Mesenchymal stem cell (in vitro differentiated cells and primary cell): Measurements from ENCODE around the gene SYNM.

ENCODE experiments used
- DNase-seq: peaks from one replicate; pipeline ENCODE4 v3.0.0-alpha.2; 2013
- H2AFZ ChIP-seq: one replicate; pipeline ENCODE4 v1.6.1; 2013; ENCODE audit warnings: low read depth, mild to moderate bottlenecking, control low read depth, inconsistent platforms, low read length, moderate library complexity
- H2AK5ac ChIP-seq: 2 replicates; pipeline ENCODE4 v1.6.1; 2013; ENCODE audit warnings: low read length, moderate library complexity, mild to moderate bottlenecking, inconsistent platforms; ENCODE audit not compliant: severe bottlenecking
- H2BK120ac ChIP-seq: one replicate; pipeline ENCODE4 v1.6.1; 2013; ENCODE audit warnings: low read depth, mild to moderate bottlenecking, inconsistent platforms, low read length, moderate library complexity
- H2BK12ac ChIP-seq, 2 experiments: one replicate each; pipeline ENCODE4 v1.6.1; 2013; ENCODE audit warnings: inconsistent platforms in 2 of 2, low read length in 2 of 2, mild to moderate bottlenecking in 2 of 2, moderate library complexity in 2 of 2, control low read depth in 1 of 2
- H2BK15ac ChIP-seq: one replicate; pipeline ENCODE4 v1.6.1; 2013; ENCODE audit warnings: mild to moderate bottlenecking, low read depth, inconsistent platforms; ENCODE audit not compliant: poor library complexity, severe bottlenecking
- H2BK5ac ChIP-seq: 2 replicates; pipeline ENCODE4 v1.6.1; 2013; ENCODE audit warnings: low read depth, mild to moderate bottlenecking, low read length, control low read depth, inconsistent platforms; ENCODE audit not compliant: poor library complexity, severe bottlenecking
- H3K14ac ChIP-seq, 2 experiments: one replicate each; pipeline ENCODE4 v1.6.1; 2013; ENCODE audit warnings: inconsistent platforms in 2 of 2, low read length in 2 of 2, control low read depth in 1 of 2, mild to moderate bottlenecking in 1 of 2, moderate library complexity in 1 of 2
- H3K18ac ChIP-seq, 2 experiments: one replicate each; pipeline ENCODE4 v1.6.1; 2013; ENCODE audit warnings: inconsistent platforms in 2 of 2, low read length in 2 of 2, control low read depth in 1 of 2, low read depth in 1 of 2, mild to moderate bottlenecking in 1 of 2
- H3K23ac ChIP-seq, 2 experiments: one replicate each; pipeline ENCODE4 v1.6.1; 2013; ENCODE audit warnings: inconsistent platforms in 2 of 2, low read length in 2 of 2, mild to moderate bottlenecking in 2 of 2, moderate library complexity in 2 of 2, control low read depth in 1 of 2
- H3K27ac ChIP-seq: 2 replicates; pipeline ENCODE4 v1.5.1; 2013; ENCODE audit warnings: mild to moderate bottlenecking, moderate library complexity, low read length, control low read depth, inconsistent platforms; ENCODE audit not compliant: poor library complexity, severe bottlenecking
- H3K27me3 ChIP-seq, 2 experiments: 2 replicates each; pipeline versions ENCODE4 v1.6.1 to v1.7.0; 2013; ENCODE audit warnings: low read length in 2 of 2, mild to moderate bottlenecking in 2 of 2, moderate library complexity in 2 of 2, control low read depth in 1 of 2, inconsistent platforms in 1 of 2; ENCODE audit not compliant: control insufficient read depth in 1 of 2, insufficient read depth in 1 of 2
- H3K36me3 ChIP-seq, 2 experiments: 2 replicates each; pipeline versions ENCODE4 v1.6.1 to v1.7.0; 2013; ENCODE audit warnings: low read length in 2 of 2, control low read depth in 1 of 2, inconsistent platforms in 1 of 2, low read depth in 1 of 2, mild to moderate bottlenecking in 1 of 2; ENCODE audit not compliant: insufficient read depth in 2 of 2, control insufficient read depth in 1 of 2
- H3K4ac ChIP-seq, 2 experiments: one replicate each; pipeline ENCODE4 v1.6.1; 2013; ENCODE audit warnings: inconsistent platforms in 2 of 2, low read length in 2 of 2, mild to moderate bottlenecking in 2 of 2, moderate library complexity in 2 of 2, control low read depth in 1 of 2, low read depth in 1 of 2
- H3K4me1 ChIP-seq: 2 replicates; pipeline ENCODE4 v1.6.1; 2013; ENCODE audit warnings: low read depth, low read length, control low read depth; ENCODE audit not compliant: control insufficient read depth, insufficient read depth
- H3K4me2 ChIP-seq: 2 replicates; pipeline ENCODE4 v1.6.1; 2013; ENCODE audit warnings: low read length, mild to moderate bottlenecking, inconsistent platforms; ENCODE audit not compliant: poor library complexity, severe bottlenecking
- H3K4me3 ChIP-seq, 2 experiments: 2 replicates each; pipeline versions ENCODE4 v1.5.1 to v1.7.0; 2013; ENCODE audit warnings: low read length in 2 of 2, mild to moderate bottlenecking in 2 of 2, control low read depth in 1 of 2, low read depth in 1 of 2; ENCODE audit not compliant: insufficient read depth in 1 of 2
- H3K79me1 ChIP-seq: replicated peaks from 2 replicates; pipeline ENCODE4 v1.6.1; 2013; ENCODE audit warnings: mild to moderate bottlenecking, control low read depth, low read length, inconsistent platforms; ENCODE audit not compliant: poor library complexity, severe bottlenecking
- H3K9ac ChIP-seq: 2 replicates; pipeline ENCODE4 v1.7.0; 2013; ENCODE audit warnings: mild to moderate bottlenecking, low read length, moderate library complexity
- H3K9me3 ChIP-seq: 2 replicates; pipeline ENCODE4 v1.7.0; 2013; ENCODE audit warnings: mild to moderate bottlenecking, low read length; ENCODE audit not compliant: control insufficient read depth
- H4K8ac ChIP-seq: one replicate; pipeline ENCODE4 v1.6.1; 2013; ENCODE audit warnings: inconsistent platforms, mild to moderate bottlenecking, low read length, moderate library complexity
- H4K91ac ChIP-seq: one replicate; pipeline ENCODE4 v1.6.1; 2013; ENCODE audit warnings: mild to moderate bottlenecking, low read length, inconsistent platforms
- WGBS: methylation state at CpG from one replicate; pipeline ENCODE4 v1.1.7; 2013; ENCODE audit warnings: mixed read lengths; 5-methylcytosine and 5-hydroxymethylcytosine counted together

Gene SYNM

DNA sequence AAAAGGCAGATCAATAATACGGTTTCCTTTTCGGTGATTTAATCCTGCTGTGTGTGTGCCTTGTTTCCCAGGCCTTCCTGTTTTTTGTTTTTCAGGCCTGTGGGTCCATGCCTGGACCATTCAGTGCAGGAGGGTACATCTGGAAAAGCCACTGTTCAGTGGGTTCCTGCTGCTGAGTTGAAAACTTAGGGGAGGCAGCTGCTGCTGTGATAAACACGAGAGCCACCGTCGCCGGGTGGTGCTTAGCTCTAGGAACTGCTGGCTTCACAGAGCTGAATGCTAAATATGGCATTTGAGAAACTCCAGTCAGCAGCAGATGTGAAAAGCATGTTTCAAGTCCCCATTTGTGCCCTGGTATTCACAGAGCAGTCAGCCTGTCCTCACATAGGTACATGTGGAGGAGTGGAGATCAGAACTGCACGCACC is 44.0 kb downstream of the SYNM start:
- Histone ChIP-seq H2AFZ (no peak overlapping the region), H2BK120ac (no peak overlapping the region), H2BK15ac (no peak overlapping the region), H2BK12ac (no peak overlapping the region), H3K18ac (no peak overlapping the region), H4K91ac (no peak overlapping the region), H2BK5ac (no peak overlapping the region), H2AK5ac (no peak overlapping the region), H3K9ac (no peak overlapping the region), H4K8ac (no peak overlapping the region), H3K4me3 (no peak overlapping the region), H3K27me3 (no peaks in the 10 kb centered on the region), H3K4me2 (no peak overlapping the region), H3K36me3 (peaks cover 34 to 43% of the 10 kb centered on the region in 2 experiments), H3K23ac (no peak overlapping the region), H3K14ac (no peak overlapping the region), H3K9me3 (no peaks in the 10 kb centered on the region), H3K4ac (no peak overlapping the region), H3K27ac (no peak overlapping the region), H3K4me1 (peaks cover 2% of the 10 kb centered on the region), H3K79me1 (peaks cover 1% of the 10 kb centered on the region)
- WGBS, result 72% methylated on average over 7 of the region's 7 CpGs
- DNase-seq, result no peak

DNA sequence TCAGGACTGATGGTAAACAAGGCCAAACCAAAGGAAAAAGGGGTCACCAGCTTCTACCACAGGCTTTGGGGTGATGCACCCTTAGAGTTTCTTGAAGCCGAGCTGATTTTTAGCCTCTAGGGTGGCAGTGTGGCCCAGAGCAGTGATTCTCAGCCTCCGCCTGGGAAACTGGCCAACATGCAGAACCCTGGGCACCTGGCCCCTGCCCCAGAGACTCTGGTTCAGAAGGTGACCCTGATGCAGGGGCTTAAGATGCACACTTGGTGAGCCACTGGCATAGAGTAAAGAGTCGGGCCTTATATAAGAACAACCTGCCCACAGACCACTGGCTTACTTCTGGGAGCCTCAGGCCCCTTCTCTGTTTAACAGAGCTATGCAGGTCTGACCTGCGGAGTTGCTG is 44.5 kb downstream of the SYNM start:
- H3K23ac ChIP-seq, result no peak overlapping the region
- no peak overlapping the region for H2BK5ac ChIP-seq
- no peak for DNase-seq
- no peak overlapping the region for H3K27ac ChIP-seq
- no peaks in the 10 kb centered on the region for H3K9me3 ChIP-seq
- no peak overlapping the region for H2BK15ac ChIP-seq
- H3K79me1 ChIP-seq, result peaks cover 1% of the 10 kb centered on the region
- H3K4me2 ChIP-seq, result no peak overlapping the region
- peaks cover 34 to 43% of the 10 kb centered on the region in 2 experiments for H3K36me3 ChIP-seq
- WGBS, result over 99% methylated on average over 4 of the region's 4 CpGs
- no peak overlapping the region for H3K4ac ChIP-seq
- no peak overlapping the region for H2BK120ac ChIP-seq
- no peak overlapping the region for H4K91ac ChIP-seq
- no peak overlapping the region for H3K9ac ChIP-seq
- no peak overlapping the region for H2AFZ ChIP-seq
- no peak overlapping the region for H3K4me3 ChIP-seq
- H2BK12ac ChIP-seq, result no peak overlapping the region
- no peak overlapping the region for H3K18ac ChIP-seq
- peaks cover 2% of the 10 kb centered on the region for H3K4me1 ChIP-seq
- no peaks in the 10 kb centered on the region for H3K27me3 ChIP-seq
- H2AK5ac ChIP-seq, result no peak overlapping the region
- H3K14ac ChIP-seq, result no peak overlapping the region
- no peak overlapping the region for H4K8ac ChIP-seq

DNA sequence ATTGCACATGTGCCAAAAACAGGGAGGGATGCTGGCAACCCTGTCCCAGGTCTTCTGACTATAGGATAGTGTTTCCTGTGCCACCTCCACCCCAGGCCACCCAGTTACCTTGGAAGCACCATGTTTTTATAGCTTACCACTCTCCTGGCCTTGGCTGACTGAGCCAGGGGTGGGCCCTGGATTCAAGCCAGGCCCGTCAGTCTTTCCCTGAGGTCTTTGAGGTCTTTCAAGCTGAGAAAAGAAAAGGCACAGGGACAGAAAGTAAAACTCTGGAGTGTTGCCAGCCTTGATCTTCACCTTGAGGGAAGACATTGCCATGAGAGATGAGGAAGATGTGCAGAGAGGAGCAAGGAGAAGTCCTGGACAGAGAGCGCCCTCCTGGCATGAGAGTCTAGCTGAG is 46.3 kb downstream of the SYNM start:
- Histone ChIP-seq H3K14ac (no peak overlapping the region), H2AFZ (no peak overlapping the region), H3K27ac (no peak overlapping the region), H3K4me3 (no peak overlapping the region), H3K4me2 (no peak overlapping the region), H3K9ac (no peak overlapping the region), H2BK12ac (no peak overlapping the region), H2BK120ac (no peak overlapping the region), H2BK5ac (no peak overlapping the region), H2AK5ac (no peak overlapping the region), H4K91ac (no peak overlapping the region), H4K8ac (no peak overlapping the region), H3K79me1 (peaks cover 1% of the 10 kb centered on the region), H3K4me1 (peaks cover 2% of the 10 kb centered on the region), H3K36me3 (peaks cover 36 to 46% of the 10 kb centered on the region in 2 experiments), H3K4ac (no peak overlapping the region), H3K18ac (no peak overlapping the region), H3K9me3 (no peaks in the 10 kb centered on the region), H3K27me3 (no peaks in the 10 kb centered on the region), H2BK15ac (no peak overlapping the region), H3K23ac (no peak overlapping the region)
- 90% methylated on average over 2 of the region's 2 CpGs for WGBS
- DNase-seq, result no peak

DNA sequence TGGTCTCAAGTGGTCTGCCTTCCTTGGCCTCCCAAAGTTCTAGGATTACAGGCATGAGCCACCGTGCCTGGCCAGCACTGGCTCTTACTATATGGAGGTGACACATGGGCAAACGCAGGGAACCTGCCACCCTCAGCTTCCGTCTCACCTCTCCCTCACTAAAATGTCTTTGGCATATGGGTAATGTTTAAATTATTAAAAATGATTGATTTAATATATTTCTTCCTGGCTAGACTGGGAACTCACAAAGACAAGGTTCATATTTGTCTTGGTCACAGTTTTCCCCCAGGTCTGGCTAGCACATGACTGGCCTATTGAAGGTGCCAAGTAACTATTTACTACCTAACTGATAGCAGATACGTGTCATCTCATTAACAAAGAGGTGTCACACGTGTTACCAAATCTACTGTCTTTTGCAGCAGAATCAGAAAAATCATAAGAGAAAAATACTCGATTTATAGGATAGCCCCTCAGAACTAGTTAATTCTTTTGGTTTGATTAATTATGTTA is 48.2 kb downstream of the SYNM start:
- H4K91ac ChIP-seq, result no peak overlapping the region
- no peak overlapping the region for H2BK12ac ChIP-seq
- no peak overlapping the region for H3K4me2 ChIP-seq
- peaks cover 1% of the 10 kb centered on the region for H3K79me1 ChIP-seq
- no peak overlapping the region for H4K8ac ChIP-seq
- peaks cover 2% of the 10 kb centered on the region for H3K4me1 ChIP-seq
- no peak overlapping the region for H2AFZ ChIP-seq
- no peak overlapping the region for H3K27ac ChIP-seq
- no peaks in the 10 kb centered on the region for H3K27me3 ChIP-seq
- no peak overlapping the region for H3K4me3 ChIP-seq
- 87% methylated on average over 2 of the region's 6 CpGs for WGBS
- H2BK120ac ChIP-seq, result no peak overlapping the region
- no peak overlapping the region for H3K18ac ChIP-seq
- peaks cover 29 to 47% of the 10 kb centered on the region in 2 experiments for H3K36me3 ChIP-seq
- no peak overlapping the region for H3K23ac ChIP-seq
- no peaks in the 10 kb centered on the region for H3K9me3 ChIP-seq
- H2BK15ac ChIP-seq, result no peak overlapping the region
- no peak overlapping the region for H2AK5ac ChIP-seq
- H3K9ac ChIP-seq, result no peak overlapping the region
- H3K4ac ChIP-seq, result no peak overlapping the region
- no peak for DNase-seq
- no peak overlapping the region for H3K14ac ChIP-seq
- H2BK5ac ChIP-seq, result no peak overlapping the region
